ENCODE results near the gene NCSTN. TPM values are rescaled to one million over a fixed set of nuclear protein-coding genes. Genes with fewer than 3 reads are reported as not detected.
A peak's percentile ranks its signal among the peaks of the same experiment; 100 is the strongest.

The NCSTN gene
- total and polyA plus RNA-seq, 2 of the 13 experiments (the other 11 are each of a cell fraction or from before 2014, with no cell fraction given) = 44.2 to 247 TPM

GRCh38 chr1:160342953-160343869 is at the start of gene NCSTN, which contains the start of gene COPA (continued):
- 0 out of 2 replicates have a peak, but pooled peaks have one; percentile 51 for TF ChIP-seq HNRNPL (IDR thresholded peaks at IDR 0.05; ENCODE audit: low read depth, low read length)
- TF ChIP-seq ZNF547 (CRISPR knock-in tag; IDR thresholded peaks at IDR 0.05) = peak; percentile 89
- TF ChIP-seq MAZ (IDR thresholded peaks at IDR 0.05; ENCODE audit: borderline replicate concordance, low read depth, low read length) = peak; percentile 87
- TF ChIP-seq MAZ (CRISPR knock-in tag; IDR thresholded peaks at IDR 0.05; ENCODE audit: low read depth) = peak; percentile 82
- no peak for TF ChIP-seq NFE2L1 (CRISPR knock-in tag; IDR thresholded peaks at IDR 0.05; ENCODE audit: borderline replicate concordance)
- TF ChIP-seq ZFP36L1 (CRISPR knock-in tag; IDR thresholded peaks at IDR 0.05) = peak; percentile 74
- TF ChIP-seq IKZF5 (CRISPR knock-in tag; IDR thresholded peaks at IDR 0.05) = peak; percentile 76; the same call in 1 of the 2 replicates
- peak; percentile 50; the same call in 1 of the 2 replicates for TF ChIP-seq ZNF446 (CRISPR knock-in tag; IDR thresholded peaks at IDR 0.05)
- TF ChIP-seq ZNF253 (CRISPR knock-in tag; IDR thresholded peaks at IDR 0.05; ENCODE audit: borderline replicate concordance) = 0 out of 2 replicates have a peak, but pooled peaks have one; percentile 55
- peak; percentile 75 for TF ChIP-seq TGIF2 (CRISPR knock-in tag; IDR thresholded peaks at IDR 0.05)
- TF ChIP-seq ZNF598 (CRISPR knock-in tag; IDR thresholded peaks at IDR 0.05; ENCODE audit: borderline replicate concordance) = peak; percentile 90
- peak; percentile 79 for TF ChIP-seq ZNF407 (CRISPR knock-in tag; IDR thresholded peaks at IDR 0.05; ENCODE audit: not compliant biosample characterization)
- TF ChIP-seq MIXL1 (CRISPR knock-in tag; IDR thresholded peaks at IDR 0.05) = peak; percentile 76
- TF ChIP-seq KMT2B (CRISPR knock-in tag; IDR thresholded peaks at IDR 0.05) = peak; percentile 95
- 0 out of 2 replicates have a peak, but pooled peaks have one; percentile 40 for TF ChIP-seq TARDBP (CRISPR knock-in tag; IDR thresholded peaks at IDR 0.05)
- TF ChIP-seq RXRB (CRISPR knock-in tag; IDR thresholded peaks at IDR 0.05; ENCODE audit: borderline replicate concordance) = peak; percentile 59; the same call in 1 of the 2 replicates

All from HepG2 (cell line).